IMR-90 (cell line): ENCODE data around the gene ANKRD44. TPM values are rescaled to one million over a fixed set of nuclear protein-coding genes. Genes with fewer than 3 reads are reported as not detected.

Experiments
- ATAC-seq: fragments of 200-7000 bp; cut with Tn5 transposase; 2 replicates; pipeline ENCODE4 v1.9.1; 2020; ENCODE audit warnings: low read depth, mild to moderate bottlenecking, moderate library complexity
- BruUV-seq: library from RNA; stranded (reverse); fragments of 400-500 nt; replicated peaks from 2 replicates; lab custom pipeline; 2021; lab: Mats Ljungman, UMichigan
- CTCF ChIA-PET: fragments of 300-600 bp; formaldehyde crosslinking; extraction: SDS; loops from one replicate; lab custom pipeline; 2021; ENCODE audit warnings: antibody characterized with exemption; lab: Yijun Ruan, JAX
- POLR2A ChIA-PET: fragments of 300-600 bp; sonication (Branson Sonifier 250); formaldehyde crosslinking; loops from one replicate; lab custom pipeline; 2022; ENCODE audit warnings: antibody characterized with exemption; ENCODE audit not compliant: unreplicated experiment; lab: Charles Lee
- DNase-seq: peaks from one replicate; pipeline ENCODE4 v3.0.0; 2013
- H2AFZ ChIP-seq: replicated peaks from 2 replicates; pipeline ENCODE3; 2013; ENCODE audit warnings: low read length, mild to moderate bottlenecking; ENCODE audit not compliant: poor library complexity
- H2AK5ac ChIP-seq: 2 replicates; pipeline ENCODE4 v1.6.1; 2013; ENCODE audit warnings: low read depth, low read length, inconsistent platforms
- H2AK9ac ChIP-seq: replicated peaks from 2 replicates; pipeline ENCODE3; 2013; ENCODE audit warnings: mild to moderate bottlenecking, low read depth, low read length, moderate library complexity; ENCODE audit not compliant: poor library complexity
- H2BK120ac ChIP-seq: 2 replicates; pipeline ENCODE4 v1.6.1; 2013; ENCODE audit warnings: low read depth, low read length, inconsistent platforms
- H2BK15ac ChIP-seq: 3 replicates; pipeline ENCODE4 v1.6.1; 2013; ENCODE audit warnings: low read depth, low read length, inconsistent platforms
- H2BK20ac ChIP-seq: 2 replicates; pipeline ENCODE4 v1.6.1; 2013; ENCODE audit warnings: low read depth, mild to moderate bottlenecking, inconsistent platforms, low read length, moderate library complexity
- H2BK5ac ChIP-seq: 2 replicates; pipeline ENCODE4 v1.6.1; 2013; ENCODE audit warnings: mild to moderate bottlenecking, low read depth, low read length, inconsistent platforms; ENCODE audit not compliant: poor library complexity, severe bottlenecking
- H3K14ac ChIP-seq: replicated peaks from 2 replicates; pipeline ENCODE4 v1.6.1; 2013; ENCODE audit warnings: low read depth, low read length, inconsistent platforms
- H3K18ac ChIP-seq: 2 replicates; pipeline ENCODE4 v1.6.1; 2013; ENCODE audit warnings: low read depth, low read length, control low read depth
- H3K23ac ChIP-seq: 2 replicates; pipeline ENCODE4 v1.6.1; 2013; ENCODE audit warnings: low read depth, low read length, inconsistent platforms
- H3K27ac ChIP-seq: 2 replicates; pipeline ENCODE4 v1.5.1; 2013; ENCODE audit warnings: mild to moderate bottlenecking, control low read depth, low read length; ENCODE audit not compliant: insufficient read depth
- H3K27me3 ChIP-seq: 2 replicates; pipeline ENCODE4 v1.6.1; 2013; ENCODE audit warnings: low read length; ENCODE audit not compliant: control insufficient read depth, insufficient read depth
- H3K36me3 ChIP-seq: 2 replicates; pipeline ENCODE4 v1.6.1; 2013; ENCODE audit warnings: low read length, mixed read lengths; ENCODE audit not compliant: control insufficient read depth, insufficient read depth
- H3K4ac ChIP-seq: 2 replicates; pipeline ENCODE4 v1.6.1; 2013; ENCODE audit warnings: low read depth, low read length, inconsistent platforms
- H3K4me1 ChIP-seq: 2 replicates; pipeline ENCODE4 v1.6.1; 2013; ENCODE audit warnings: low read length, mixed read lengths; ENCODE audit not compliant: control insufficient read depth, insufficient read depth
- H3K4me2 ChIP-seq: 2 replicates; pipeline ENCODE4 v1.6.1; 2013; ENCODE audit warnings: low read depth, mild to moderate bottlenecking, control low read depth, low read length, moderate library complexity
- H3K4me3 ChIP-seq: 2 replicates; pipeline ENCODE4 v1.5.1; 2013; ENCODE audit warnings: low read depth, mild to moderate bottlenecking, control low read depth, low read length, moderate library complexity; ENCODE audit not compliant: insufficient read depth
- H3K56ac ChIP-seq: 2 replicates; pipeline ENCODE4 v1.6.1; 2013; ENCODE audit warnings: low read length, inconsistent platforms; ENCODE audit not compliant: insufficient read depth; ENCODE audit errors: extremely low read depth
- H3K79me1 ChIP-seq, 2 experiments: 2 replicates each; pipeline ENCODE4 v1.6.1; 2013; ENCODE audit warnings: low read length in 2 of 2, inconsistent platforms in 1 of 2, low read depth in 1 of 2
- H3K9ac ChIP-seq: 2 replicates; pipeline ENCODE4 v1.6.1; 2013; ENCODE audit warnings: low read depth, low read length, control low read depth
- H3K9me1 ChIP-seq: 2 replicates; pipeline ENCODE4 v1.6.1; 2013; ENCODE audit warnings: low read length, inconsistent platforms; ENCODE audit not compliant: insufficient read depth
- H3K9me3 ChIP-seq: 2 replicates; pipeline ENCODE4 v1.6.1; 2013; ENCODE audit warnings: low read length; ENCODE audit not compliant: control insufficient read depth, insufficient read depth
- H4K20me1 ChIP-seq: 2 replicates; pipeline ENCODE4 v1.6.1; 2013; ENCODE audit warnings: low read length, inconsistent platforms; ENCODE audit not compliant: insufficient read depth
- H4K5ac ChIP-seq: 2 replicates; pipeline ENCODE4 v1.6.1; 2013; ENCODE audit warnings: mild to moderate bottlenecking, low read depth, low read length, control low read depth
- H4K8ac ChIP-seq, 2 experiments: 2 replicates each; pipeline ENCODE4 v1.6.1; 2013; ENCODE audit warnings: low read depth in 2 of 2, low read length in 2 of 2, control low read depth in 1 of 2, inconsistent platforms in 1 of 2
- H4K91ac ChIP-seq: 2 replicates; pipeline ENCODE4 v1.6.1; 2013; ENCODE audit warnings: low read depth, low read length, inconsistent platforms; ENCODE audit not compliant: insufficient read depth
- CHD1 ChIP-seq: IDR thresholded peaks from 2 replicates; pipeline ENCODE4 v1.6.1; 2012; ENCODE audit warnings: low read depth, low read length, improper control_type of control experiment
- FOS ChIP-seq: fragments of 150-350 bp; IDR thresholded peaks from 2 replicates; pipeline ENCODE4 v1.6.1; 2016; ENCODE audit warnings: low read depth, low read length
- MAFK ChIP-seq: IDR thresholded peaks from 2 replicates; pipeline ENCODE4 v1.6.1; 2012; ENCODE audit warnings: low read depth, low read length, improper control_type of control experiment
- MXI1 ChIP-seq: IDR thresholded peaks from 2 replicates; pipeline ENCODE4 v1.6.1; 2012; ENCODE audit warnings: low read depth, mild to moderate bottlenecking, low read length, moderate library complexity, borderline replicate concordance
- NFE2L2 ChIP-seq: fragments of 150-350 bp; IDR thresholded peaks from 2 replicates; pipeline ENCODE4 v1.6.1; 2016; ENCODE audit warnings: low read depth, mild to moderate bottlenecking, low read length
- RAD21 ChIP-seq: IDR thresholded peaks from 2 replicates; pipeline ENCODE4 v1.6.1; 2012; ENCODE audit warnings: low read length, improper control_type of control experiment
- RCOR1 ChIP-seq: IDR thresholded peaks from 2 replicates; pipeline ENCODE4 v1.6.1; 2012; ENCODE audit warnings: mild to moderate bottlenecking, low read length, improper control_type of control experiment; ENCODE audit not compliant: insufficient replicate concordance
- RFX5 ChIP-seq: IDR thresholded peaks from 2 replicates; pipeline ENCODE4 v1.8.0; 2012; ENCODE audit warnings: low read depth, mild to moderate bottlenecking, low read length, moderate library complexity
- SMC3 ChIP-seq: fragments of 150-350 bp; IDR thresholded peaks from 2 replicates; pipeline ENCODE4 v1.6.1; 2016; ENCODE audit warnings: low read depth, mild to moderate bottlenecking, antibody characterized with exemption, low read length, moderate library complexity
- WGBS, 2 experiments: methylation state at CpG; one replicate each; pipeline versions ENCODE4 v1.1.5 to v1.1.7; 2013; ENCODE audit warnings: missing lambda C conversion rate in 2 of 2; ENCODE audit not compliant: insufficient read length in 1 of 2; ENCODE audit errors: extremely low coverage in 2 of 2; 5-methylcytosine and 5-hydroxymethylcytosine counted together
- dilution Hi-C: fragments of 300-500 bp; cut with HindIII; formaldehyde crosslinking; loops from one replicate; pipeline ENCODE4 v1.14.3; 2018; ENCODE audit warnings: low sequenced_read_pairs; ENCODE audit not compliant: unreplicated experiment
- in situ Hi-C: fragments of 300-500 bp; cut with MboI; formaldehyde crosslinking; loops from 3 replicates; pipeline ENCODE4 v1.14.3; 2019; ENCODE audit warnings: low sequenced_read_pairs, inconsistent platforms, mixed read lengths
- intact Hi-C: fragments of 100-400 bp; cut with micrococcal nuclease; formaldehyde crosslinking; loops from 2 replicates; pipeline ENCODE4 v1.10.0; 2022
- polyA plus RNA-seq, 3 experiments: library from polyadenylated mRNA; depleted of rRNA; stranded (reverse); fragments of >200 nt; gene quantifications; 2 replicates each; pipeline ENCODE4 v1.2.3, GENCODE V29; 2012; ENCODE audit warnings: low replicate concordance in 1 of 3
- total RNA-seq: library from RNA; depleted of rRNA; stranded (reverse); fragments of >200 nt; gene quantifications from 2 replicates; pipeline ENCODE4 v1.2.3, GENCODE V29; 2012
- TF ChIP-seq, protein P1 (sequence below): conservative IDR thresholded peaks from 2 replicates; pipeline ENCODE4 v1.5.1; 2012; ENCODE audit warnings: mild to moderate bottlenecking, low read depth, low read length, improper control_type of control experiment
- TF ChIP-seq, protein P2 (sequence below): fragments of 150-350 bp; IDR thresholded peaks from 2 replicates; pipeline ENCODE4 v1.6.1; 2017; ENCODE audit warnings: mild to moderate bottlenecking, antibody characterized with exemption, low read length, low read depth

ANKRD44 gene
- total and polyA plus RNA-seq, 2 of the 4 experiments (the other 2 are of a cell fraction), result 5.2 to 15.6 TPM

DNA sequence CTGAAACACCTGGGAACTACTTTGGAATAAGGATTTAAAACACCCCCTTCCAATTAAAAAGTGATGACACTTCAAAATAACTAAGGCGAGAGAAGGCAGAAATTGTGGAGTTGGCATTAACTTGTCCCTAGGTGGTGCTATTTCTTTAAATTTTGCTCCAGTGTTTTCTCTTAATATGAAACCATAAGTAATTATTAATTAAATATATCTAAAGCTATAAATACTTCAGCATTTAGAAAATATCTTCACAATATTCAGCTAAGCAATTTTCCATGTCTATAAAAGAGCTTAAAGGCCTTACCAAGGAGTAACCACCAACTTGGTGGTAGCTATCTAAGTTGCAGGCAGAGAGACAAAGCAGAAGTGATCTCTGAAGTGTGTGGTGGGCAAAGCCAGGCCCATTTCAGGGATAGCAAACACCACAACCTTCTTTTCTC, 197.3 kb downstream of the ANKRD44 start:
- H3K4me1 ChIP-seq, result peaks cover 4% of the 10 kb centered on the region
- ChIA-PET CTCF (interaction anchor here (0.6 to 2.6 kb wide), 23 partner anchors 8 to 265 kb away, joined by 3 to 17 read pairs (median 4); partner anchors contain the start of gene ANKRD44), POLR2A (no interaction called here)
- H2BK5ac ChIP-seq, result no peak overlapping the region
- H3K14ac ChIP-seq, result no peak overlapping the region
- H3K23ac ChIP-seq, result no peak overlapping the region
- H3K56ac ChIP-seq, result no peak overlapping the region
- H2BK15ac ChIP-seq, result no peak overlapping the region
- peak; percentile 45 for DNase-seq
- H2BK120ac ChIP-seq, result 0 out of 2 replicates have a peak overlapping the region, but pooled peaks have one; percentile 50
- no peak for TF ChIP-seq NFE2L2
- TF ChIP-seq SMC3, result peak; percentile 76
- TF ChIP-seq RAD21, result peak; percentile 67
- TF ChIP-seq MXI1, result no peak
- TF ChIP-seq RFX5, result no peak
- TF ChIP-seq MAFK, result peak; percentile 97
- TF ChIP-seq, protein P1, sequence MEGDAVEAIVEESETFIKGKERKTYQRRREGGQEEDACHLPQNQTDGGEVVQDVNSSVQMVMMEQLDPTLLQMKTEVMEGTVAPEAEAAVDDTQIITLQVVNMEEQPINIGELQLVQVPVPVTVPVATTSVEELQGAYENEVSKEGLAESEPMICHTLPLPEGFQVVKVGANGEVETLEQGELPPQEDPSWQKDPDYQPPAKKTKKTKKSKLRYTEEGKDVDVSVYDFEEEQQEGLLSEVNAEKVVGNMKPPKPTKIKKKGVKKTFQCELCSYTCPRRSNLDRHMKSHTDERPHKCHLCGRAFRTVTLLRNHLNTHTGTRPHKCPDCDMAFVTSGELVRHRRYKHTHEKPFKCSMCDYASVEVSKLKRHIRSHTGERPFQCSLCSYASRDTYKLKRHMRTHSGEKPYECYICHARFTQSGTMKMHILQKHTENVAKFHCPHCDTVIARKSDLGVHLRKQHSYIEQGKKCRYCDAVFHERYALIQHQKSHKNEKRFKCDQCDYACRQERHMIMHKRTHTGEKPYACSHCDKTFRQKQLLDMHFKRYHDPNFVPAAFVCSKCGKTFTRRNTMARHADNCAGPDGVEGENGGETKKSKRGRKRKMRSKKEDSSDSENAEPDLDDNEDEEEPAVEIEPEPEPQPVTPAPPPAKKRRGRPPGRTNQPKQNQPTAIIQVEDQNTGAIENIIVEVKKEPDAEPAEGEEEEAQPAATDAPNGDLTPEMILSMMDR, result peak; percentile 68
- TF ChIP-seq CHD1, result no peak
- TF ChIP-seq RCOR1, result no peak
- TF ChIP-seq FOS, result no peak
- TF ChIP-seq, protein P2, sequence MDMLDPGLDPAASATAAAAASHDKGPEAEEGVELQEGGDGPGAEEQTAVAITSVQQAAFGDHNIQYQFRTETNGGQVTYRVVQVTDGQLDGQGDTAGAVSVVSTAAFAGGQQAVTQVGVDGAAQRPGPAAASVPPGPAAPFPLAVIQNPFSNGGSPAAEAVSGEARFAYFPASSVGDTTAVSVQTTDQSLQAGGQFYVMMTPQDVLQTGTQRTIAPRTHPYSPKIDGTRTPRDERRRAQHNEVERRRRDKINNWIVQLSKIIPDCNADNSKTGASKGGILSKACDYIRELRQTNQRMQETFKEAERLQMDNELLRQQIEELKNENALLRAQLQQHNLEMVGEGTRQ, result no peak
- no CpG with 5 or more reads among the region's 1 CpG for WGBS, 2 experiments
- no peak overlapping the region; the same call in 1 of the 2 replicates for H2BK20ac ChIP-seq
- no peak overlapping the region for H2AK9ac ChIP-seq
- in situ Hi-C loops (loop anchor here (5.0 kb wide), 1 partner anchor 269 kb away; no protein-coding TSS in a partner anchor), intact Hi-C loops (loop anchor here (1.0 to 10.0 kb wide), 4 partner anchors 79 to 265 kb away; no protein-coding TSS in a partner anchor), dilution Hi-C loops (no loop called here)
- H4K20me1 ChIP-seq, result no peaks in the 10 kb centered on the region
- ATAC-seq, result peak; percentile 56; the same call in 1 of the 2 replicates
- no peak overlapping the region for H3K9ac ChIP-seq
- no peaks in the 10 kb centered on the region for H3K27me3 ChIP-seq
- no peak overlapping the region for H4K8ac ChIP-seq
- H3K9me1 ChIP-seq, result no peaks in the 10 kb centered on the region
- H2AK5ac ChIP-seq, result peak overlapping the region; percentile 88; the same call in 1 of the 2 replicates
- no TSS peak for BruUV-seq
- H2AFZ ChIP-seq, result no peak overlapping the region
- no peak overlapping the region for H4K91ac ChIP-seq
- H3K9me3 ChIP-seq, result no peaks in the 10 kb centered on the region
- H3K4me3 ChIP-seq, result no peak overlapping the region
- H3K27ac ChIP-seq, result no peak overlapping the region
- H3K79me1 ChIP-seq, result no peaks in the 10 kb centered on the region
- 0 out of 2 replicates have a peak overlapping the region, but pooled peaks have one; percentile 58 for H3K4ac ChIP-seq
- peak overlapping the region; percentile 30; the same call in 1 of the 2 replicates for H4K5ac ChIP-seq
- H3K36me3 ChIP-seq, result no peaks in the 10 kb centered on the region
- H3K18ac ChIP-seq, result no peak overlapping the region
- no peak overlapping the region for H3K4me2 ChIP-seq
